ENCODE data around the gene ACR.

The ACR gene

DNA sequence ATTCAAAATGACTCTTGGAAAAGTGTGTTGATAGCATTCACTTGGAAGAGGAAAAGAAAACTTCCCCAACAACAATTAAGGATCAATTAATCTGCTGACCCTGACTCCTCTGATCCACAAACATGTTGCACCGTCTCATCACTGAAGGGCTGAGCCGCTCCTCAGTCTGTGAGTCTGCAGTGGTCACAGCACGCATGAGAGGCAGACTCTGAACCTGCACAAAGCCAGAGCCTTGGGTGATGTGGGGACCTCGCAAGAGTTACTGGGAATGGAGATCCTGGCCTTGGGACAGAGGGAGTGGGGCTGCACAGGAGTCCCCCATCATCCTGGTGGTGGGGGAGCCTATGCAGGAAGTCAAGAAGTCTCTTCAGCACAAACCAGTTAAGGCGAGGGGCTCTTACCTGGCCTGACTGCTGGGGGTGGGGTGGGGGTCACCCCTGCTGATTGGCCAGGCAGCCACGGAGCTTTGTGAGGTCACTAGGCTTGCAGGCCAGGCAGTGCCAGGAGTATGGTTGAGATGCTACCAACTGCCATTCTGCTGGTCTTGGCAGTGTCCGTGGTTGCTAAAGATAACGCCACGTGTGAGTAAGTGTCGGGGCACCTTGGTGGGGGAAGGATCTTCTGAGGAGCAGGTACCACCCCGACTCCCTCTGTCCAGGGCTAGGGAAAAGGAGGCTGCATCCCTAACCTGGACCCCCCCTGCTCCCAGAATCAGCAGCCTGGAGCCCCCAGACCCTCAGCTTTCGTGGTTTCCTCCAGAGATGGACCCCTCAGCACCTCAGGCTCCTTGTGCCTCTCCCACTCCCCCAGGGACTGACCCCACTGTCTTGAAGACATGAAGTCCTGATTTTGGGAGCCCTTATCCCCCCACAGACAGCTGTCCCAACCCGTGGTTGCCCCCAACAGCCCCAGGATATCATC is at the start of gene ACR:
TSS of gene ACR (plus strand) at position 477 of the 921 bp plus-strand sequence. CDS start at position 509, 32 bp downstream.
- no peak for DNase-seq

DNA sequence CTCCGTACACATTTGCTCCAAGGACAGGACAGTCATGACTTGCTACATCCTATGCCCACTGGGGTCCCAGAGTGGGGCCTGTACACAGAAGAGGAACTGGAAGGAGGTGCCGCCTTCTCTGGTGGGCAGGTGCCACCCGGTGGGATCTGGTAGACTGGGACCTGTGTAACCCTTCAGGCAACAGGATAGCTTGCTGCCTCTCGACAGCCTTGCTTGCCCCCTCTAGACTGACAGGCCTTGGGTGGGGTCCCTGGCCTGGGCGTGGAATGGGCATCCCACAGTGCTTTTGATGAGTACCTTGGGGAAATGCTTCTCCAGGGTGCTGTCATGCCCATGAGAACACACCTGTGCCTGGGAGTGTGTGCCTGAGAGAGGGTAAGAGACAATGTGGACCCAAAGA is 49.6 kb upstream of the ACR start:
- DNase-seq: no peak

DNA sequence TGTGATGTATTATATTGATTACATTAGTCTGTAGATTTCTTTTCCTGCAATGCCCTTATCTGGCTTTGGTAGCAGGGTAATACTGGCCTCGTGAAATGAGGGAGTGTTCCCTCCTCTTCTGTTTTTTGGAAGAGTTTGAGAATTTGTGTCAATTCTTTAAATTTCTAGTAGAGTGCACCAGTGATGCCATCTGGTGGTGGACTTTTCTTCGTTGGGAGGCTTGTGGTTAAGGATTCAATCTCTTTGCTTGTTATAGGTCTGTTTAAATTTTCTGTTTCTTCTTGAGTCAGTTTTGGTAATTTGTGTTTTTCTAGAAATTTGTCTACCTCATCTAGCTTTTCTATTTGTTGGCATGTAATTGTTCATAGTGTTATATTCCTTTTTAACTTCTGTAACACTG is 46.5 kb upstream of the ACR start:
- DNase-seq: peak; percentile 51

DNA sequence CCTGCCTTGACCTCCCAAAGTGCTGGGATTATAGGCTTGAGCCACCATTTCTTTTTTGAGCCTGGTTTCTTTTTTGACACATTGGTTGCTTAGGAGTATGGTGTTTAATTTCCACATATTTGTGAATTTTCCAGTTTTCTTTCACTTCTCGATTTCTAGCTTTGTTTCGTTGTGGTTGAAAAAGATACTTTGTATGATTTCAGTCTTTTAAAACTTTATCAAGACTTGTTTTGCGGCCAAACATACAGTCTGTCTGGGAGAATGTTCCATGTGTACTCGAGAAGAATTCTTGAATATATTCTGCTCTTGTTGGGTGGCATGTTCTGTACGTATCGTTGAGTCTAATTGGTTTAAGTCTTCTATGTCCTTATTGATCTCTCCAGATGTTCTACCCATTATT is 44.5 kb upstream of the ACR start:
- no peak for DNase-seq

DNA sequence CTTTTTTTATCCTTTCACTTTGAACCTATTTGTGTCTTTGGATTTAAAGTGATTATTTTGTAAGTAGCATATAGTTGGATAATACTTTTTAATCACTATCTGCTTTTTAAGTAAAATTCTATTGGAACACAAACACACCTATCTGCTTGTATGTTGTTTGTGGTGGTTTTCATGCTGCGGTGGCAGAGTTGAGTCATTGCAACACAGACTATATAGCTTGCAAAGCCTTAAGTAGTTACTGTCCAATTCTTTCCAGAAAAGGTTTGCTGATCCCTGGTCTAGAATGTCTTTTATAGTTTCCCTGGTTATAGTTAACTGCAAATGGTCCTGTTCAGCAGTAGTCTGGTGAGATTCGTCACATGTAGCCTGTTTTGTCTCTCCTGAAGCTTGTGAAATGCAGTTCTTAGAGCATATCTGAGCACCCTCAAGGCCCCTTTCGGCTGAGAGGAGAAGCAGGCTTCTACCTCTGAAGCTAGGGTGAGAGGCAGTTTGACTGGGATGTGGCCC is 43.9 kb upstream of the ACR start:
- no peak for DNase-seq

DNA sequence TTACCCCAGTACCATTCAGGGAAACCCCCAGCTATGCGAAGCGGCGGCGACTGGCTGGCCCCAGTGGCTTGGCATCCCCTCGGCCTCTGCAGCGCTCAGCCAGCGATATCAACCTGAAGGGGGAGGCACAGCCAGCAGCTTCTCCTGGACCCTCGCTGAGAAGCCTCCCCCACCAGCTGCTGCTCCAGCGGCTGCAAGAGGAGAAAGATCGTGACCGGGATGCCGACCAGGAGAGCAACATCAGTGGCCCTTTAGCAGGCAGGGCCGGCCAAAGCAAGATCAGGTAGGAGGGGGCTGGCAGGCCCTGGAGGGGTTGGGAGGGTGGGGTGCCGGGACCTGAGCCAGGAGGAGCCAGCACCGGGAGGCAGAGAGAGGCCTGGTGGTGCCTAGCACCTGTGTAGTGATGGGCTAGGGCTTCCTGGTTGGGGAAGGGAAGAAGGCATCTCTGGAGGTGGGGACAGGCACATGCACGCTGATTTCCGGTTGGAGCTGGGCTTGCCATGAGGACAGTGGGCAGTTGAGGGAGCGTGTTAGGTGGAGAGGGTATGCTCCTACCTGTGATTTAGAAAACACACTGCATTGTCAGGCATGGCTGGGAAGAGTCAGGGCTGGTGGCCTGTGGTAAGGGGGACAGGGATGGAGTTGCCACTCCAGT is 43.1 kb upstream of the ACR start:
- DNase-seq: no peak

DNA sequence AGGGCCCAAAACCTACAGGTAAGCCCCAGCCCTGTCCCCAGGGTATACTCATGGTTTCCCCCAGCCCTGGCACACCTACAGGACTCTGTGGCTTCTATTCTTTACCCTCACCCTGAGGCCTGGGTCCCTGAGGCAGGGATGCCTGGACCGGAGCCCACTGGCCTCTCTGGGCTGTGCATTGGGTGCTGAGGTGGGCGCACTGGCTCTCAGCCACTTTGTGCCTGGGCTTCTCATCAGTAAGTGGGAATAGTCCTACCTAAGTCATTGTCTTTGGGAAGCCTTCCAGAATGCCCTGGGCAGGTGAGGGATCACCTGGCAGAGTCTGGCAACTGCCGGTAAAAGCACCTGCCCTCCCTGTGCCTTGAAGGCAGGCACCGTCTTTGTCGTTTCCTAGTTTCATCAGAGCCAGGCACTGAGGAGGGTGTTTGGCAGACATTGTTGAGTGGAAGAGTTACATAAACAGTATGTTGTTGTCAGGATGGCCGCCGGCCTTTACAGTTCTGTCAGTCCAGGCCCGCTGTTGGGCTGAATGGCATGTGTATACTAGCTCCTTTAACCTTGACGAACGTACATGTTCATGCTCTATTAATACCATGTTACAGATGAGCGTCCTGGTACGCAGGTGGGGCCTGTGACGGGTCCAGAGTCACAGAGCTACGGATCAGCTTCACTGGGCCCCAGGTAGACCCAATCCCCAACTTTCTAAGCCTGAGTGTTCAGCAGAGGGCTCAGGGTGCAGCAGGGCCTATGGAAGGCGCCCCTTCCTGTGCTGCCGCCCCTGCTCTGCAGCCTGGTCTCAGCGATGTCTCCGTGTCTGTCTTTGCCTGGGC is 42.4 kb upstream of the ACR start:
- DNase-seq: no peak

DNA sequence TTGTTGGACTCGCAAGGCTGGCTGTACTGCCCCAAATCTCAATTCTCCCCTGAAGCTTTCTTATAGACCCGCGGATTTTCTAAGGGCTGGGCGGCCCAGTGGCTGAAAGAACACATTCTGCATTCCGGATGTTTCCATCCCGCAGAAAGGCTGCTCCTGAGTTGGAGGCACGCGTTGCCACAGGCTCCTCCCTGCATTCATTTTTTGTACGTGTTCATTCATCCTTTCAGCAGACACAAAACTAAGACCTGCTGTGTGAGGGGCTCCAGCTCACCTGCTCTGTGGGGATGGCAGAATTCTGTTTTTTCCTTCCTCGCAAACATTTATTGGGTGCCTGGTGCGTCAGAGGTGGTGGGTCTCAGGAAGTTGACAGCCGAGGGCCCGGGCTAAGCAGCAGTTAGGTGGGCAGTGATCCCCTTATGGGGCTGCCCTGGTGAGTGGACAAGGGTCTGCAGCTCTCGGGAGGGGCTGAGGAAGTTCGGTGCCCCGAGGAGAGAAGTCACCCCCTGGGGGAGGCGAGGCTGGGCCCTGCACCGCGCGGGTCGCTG is 41.7 kb upstream of the ACR start:
- no peak for DNase-seq

DNA sequence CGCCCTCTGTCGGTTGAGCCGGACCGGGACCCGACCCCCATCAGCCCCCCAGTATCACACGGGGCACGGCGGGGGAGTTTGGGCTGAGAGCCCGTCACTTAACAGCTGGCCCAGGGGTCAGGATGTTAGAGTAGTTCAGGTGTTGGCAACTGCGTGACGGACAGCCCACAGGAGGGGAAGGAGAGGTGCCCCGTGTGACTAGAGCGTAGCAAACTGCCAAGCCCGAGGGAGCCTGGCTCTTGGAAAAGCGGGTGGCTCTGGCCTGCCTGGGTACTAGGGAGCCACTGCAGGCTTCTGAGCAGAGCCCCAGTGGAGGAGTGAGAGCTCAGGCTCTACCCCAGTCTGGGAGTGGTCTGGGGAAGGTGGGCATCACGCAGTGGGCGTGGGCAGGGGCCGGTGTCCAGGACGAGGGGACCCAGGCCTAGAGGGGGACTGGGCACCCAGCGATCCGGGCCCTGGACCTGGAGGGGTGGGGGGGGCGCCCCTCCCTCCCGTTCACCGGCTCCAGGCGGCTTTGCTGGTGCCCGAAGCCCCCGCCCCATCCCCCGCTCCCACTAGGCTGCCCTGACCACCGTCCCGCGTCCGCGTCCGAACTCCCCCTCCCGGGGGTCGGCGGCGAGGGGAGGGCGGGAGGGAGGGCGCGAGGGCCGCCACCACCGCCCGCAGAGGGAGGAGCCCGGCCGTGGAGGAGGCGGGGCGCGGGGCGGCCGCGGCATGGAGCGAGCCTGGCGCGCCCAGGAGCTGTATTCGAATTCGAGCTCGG is 41.0 kb upstream of the ACR start:
- DNase-seq: no peak

DNA sequence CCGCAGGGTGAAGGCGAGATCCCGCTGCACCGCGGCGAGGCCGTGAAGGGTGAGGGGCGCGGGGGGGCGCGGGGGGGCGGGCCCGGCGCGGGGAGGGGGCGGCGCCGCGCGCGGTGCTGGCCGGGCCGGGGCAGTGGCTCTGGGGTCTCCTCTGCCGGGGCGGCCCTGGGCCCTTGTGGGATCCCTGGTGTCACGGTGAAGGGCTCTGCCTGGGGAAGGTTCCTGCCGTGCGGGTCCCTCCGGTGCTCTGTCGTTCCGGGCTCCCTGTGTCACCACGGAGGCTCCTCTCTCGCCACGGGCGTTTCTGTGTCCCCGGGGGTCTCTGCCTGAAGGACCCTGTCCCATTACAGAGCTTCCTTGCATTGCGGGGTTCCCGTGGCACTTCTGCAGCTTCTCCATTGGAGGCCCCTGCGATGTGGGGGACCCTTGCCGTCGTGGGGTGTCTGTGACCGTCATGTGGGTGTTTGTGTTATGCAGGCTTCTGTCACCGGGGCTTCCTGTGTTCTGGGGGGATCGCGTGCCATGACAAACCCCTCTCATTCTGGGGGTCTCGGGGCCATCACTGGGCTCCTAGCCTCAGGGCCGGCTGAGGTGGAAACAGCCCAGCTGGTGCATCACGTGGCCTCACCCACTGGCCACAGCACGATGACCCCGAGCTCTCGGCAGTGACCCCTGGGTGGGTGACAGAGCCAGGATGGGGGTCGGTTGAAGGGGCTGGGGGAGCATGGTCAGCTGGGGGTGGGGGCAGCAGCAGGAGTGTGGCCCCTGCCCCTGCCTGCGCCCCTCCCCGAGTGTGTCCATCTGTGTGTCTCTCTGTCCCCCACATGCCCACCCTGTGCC is 40.1 kb upstream of the ACR start:
- no peak for DNase-seq

DNA sequence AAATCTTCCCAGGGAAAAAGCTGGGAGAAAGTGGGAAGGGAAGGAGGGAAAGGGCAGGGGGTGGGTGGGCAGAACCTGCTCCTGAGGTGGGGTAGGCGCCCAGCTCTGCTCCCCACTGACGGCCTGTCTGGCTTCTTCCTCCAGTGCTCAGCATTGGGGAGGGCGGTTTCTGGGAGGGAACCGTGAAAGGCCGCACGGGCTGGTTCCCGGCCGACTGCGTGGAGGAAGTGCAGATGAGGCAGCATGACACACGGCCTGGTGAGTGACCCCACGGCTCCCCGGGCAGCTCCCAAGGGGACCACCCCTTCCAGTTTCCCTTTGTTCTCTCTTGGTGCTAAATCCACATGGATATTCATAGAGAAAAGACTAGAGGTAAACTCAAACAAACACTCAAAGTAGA is 39.5 kb upstream of the ACR start:
- no peak for DNase-seq

DNA sequence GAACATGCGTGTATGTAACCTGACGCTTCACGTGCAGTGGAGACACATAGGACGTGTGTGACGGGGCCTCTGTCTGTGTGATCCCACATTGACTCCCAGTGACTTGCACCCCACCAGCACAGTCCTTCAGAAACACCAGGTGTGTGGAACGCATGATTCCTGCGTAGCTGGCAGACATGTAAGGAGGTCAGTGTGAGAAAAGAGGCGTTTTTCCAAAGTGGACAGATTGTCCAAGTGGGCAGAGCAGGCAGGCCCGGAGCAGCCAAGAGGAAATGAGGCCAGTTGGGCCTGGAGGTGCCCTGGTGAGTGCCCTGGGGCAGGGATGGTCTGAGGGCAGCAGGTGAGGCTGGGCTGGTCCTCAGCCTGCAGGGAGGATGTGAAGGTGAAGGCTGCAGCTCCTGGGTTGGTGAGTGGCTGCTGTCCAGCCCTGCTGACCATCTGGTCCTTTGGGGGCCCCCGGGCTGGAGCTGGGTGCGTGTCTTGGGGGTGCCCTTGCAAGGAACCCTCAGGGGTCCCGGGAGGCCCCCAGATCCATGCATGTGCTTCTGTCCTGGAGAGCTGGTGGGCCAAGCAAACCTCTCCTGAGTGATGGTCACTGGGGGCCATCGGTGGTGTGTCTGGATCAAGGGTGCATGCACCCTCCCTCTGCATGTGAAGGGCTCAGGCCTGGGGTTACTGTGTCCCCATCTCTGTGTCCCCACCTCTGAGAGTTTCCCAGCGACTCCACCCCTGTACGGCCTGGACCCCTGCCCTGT is 38.8 kb upstream of the ACR start:
- no peak for DNase-seq

DNA sequence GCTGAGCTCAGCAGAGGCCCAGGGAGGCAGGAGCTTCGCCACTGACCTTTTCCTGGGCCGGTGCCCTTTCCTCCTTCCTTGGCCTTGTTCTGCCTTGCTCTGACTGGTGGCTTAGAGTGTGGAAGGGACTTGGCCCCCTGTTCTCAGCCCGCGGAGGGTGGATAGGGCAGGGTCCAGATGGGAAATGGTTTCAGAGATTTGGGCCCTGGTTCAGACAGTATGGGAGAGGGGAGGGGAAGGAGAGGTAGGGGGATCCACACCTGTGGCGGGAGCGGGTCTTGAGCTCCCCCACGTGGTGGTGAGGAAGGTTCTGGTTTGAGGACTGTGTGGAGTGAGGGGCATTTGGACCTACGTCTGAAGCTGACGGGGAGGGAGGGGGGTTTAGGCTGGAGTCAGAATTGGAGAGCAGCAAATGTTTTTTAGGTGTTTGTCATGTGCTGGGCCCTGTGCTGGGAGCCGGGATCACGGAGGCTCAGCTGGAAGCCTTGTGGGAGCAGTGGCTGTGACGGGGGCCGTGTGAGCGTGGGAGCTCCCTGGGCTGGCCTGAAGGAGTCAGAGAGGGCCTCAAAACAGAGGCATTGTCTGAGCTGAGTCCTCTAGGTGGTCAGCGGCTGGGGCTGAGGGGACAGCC is 38.1 kb upstream of the ACR start:
- DNase-seq: no peak

DNA sequence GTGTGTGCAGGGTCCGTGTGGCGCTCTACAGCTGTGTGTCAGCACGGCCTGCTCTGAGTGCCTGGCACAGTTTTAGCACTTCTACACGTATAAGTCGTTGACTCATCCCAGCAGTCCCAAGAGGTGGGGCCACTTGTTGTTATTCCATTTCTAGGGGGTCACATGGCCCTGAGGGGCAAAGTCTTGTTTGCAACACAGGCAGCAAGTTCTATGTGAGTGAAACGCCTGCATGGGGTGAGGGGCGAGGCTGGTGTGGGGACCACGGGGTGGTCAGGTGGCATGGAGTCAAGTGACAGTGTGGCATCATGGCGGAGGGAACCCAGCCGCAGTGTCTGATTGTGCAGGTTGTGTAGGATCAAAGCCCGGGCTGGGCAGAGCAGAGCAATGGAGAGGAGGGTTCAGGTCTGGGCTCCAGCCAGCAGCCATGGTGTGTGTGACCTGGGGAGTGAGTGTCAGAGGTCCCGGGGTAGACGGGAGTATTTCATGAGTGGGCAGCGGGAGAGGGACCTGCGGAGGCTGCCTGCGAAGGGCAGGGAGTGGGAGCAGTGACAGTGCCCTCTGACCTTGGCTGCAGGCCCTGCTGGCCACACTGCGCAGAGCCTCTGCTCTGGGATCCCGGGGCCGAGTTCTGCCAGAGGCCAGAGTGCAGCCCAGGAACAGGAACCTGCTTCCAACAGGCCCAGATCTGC is 37.5 kb upstream of the ACR start:
- no peak for DNase-seq

DNA sequence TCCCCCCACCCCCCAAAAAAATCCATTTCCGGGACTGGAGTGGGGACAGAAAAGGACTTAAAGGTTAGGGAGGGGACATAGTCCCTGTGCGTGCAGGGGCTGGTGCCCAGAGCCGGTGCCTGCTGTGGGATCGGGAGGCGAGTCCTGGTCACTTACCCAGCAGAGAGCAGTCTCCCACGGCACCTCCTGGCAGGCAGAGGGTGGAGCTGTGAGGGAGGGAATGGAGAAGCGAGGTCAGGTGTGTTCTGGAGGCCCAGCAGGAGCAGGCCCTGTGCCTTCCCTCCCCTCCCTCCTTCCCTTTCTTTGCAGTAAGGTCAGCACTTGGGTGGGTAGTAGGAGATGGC is 37.0 kb upstream of the ACR start:
- DNase-seq: no peak

DNA sequence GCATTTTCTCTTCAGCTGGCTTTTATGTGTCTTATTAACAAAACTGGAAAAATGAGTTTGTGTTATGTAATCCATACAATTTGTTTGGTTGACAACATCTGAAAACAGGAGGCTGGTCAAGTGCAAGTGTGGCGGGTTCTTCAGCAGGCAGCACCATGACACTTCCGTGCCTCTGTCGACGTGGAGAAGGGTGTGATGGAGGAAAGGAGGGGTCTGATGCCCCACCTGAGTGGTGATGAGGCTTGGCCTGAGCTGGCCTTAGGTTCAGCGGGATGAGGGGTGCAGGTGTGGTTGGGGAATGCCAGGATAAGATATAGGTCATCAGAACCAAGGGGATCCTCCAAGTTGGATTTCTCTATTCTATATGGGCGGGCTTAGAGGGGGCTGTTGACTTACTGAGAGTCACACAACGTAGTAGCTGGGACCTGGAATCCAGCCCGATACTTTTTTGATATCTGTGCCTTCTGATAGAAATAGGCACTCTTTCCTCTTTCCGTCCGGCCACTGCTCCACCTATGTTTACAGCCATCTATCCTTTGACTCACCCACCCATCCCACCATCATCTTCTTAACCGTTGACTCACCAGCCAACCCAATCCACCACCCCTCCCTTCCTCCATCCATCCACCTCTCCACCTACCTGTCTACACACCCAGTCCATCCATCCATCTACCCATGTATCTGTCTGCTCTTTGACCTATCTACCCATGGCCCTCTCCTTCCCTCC is 36.4 kb upstream of the ACR start:
- no peak for DNase-seq

DNA sequence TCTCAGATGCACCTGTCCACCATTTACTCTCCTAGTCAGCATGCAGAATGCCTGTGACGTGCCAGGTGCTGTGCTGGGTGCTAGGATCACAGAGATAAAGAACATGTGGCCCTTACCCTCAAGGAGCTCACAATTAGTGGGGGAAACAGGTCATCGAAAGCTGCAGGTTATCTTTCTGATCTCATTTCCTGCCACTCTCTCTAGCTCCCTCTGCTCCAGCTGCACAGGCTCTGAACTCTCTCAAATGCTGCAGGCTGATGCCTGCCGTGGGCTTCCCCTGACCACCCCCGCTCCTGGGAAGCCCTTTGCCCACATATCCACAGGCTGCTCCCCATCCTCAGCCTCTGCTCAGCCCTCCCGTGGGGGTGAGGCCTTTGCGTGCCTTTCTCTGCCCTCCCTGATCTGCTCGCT is 35.7 kb upstream of the ACR start:
- DNase-seq: no peak

DNA sequence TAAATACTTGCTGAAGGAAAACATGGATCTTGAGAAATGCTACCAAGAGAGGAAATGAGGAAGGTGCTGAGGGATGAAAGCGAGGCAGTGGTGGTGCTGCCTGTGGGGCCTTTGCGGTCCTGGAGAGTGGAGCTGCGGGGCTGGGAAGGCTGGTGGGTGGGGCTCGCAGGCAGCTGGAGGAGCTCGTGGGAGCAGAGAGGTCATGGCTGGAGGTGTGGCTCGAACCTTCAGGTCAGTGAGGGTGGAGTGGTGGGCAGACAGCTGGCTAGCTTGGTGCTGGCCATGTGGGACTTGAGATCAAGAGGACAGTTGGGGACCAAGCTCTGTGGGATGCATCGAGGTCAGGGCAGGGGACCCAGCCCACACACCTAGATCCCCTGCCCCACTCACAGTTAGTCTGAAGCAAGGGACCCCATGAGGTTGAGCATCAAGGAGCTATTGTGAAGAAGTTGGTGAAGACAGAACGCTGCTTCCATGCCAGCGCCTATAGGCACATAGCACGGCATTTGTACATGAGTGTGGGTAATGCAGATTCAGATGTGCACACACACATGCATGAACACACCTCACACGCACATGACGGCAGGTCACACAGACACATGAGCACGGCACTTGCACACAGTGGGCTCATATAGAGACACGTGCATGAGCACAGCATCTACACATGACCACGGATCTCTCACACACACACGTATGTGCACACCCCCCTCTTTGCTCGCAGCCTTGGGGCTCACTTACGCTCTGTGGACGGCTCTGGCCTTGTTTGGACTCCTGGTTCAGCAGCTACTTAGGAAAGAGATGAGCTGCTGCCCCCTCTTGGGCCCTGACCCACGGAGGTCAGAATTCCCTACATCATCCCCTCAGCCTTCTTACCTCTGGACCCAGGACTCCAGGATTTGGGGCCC is 34.9 kb upstream of the ACR start:
- no peak for DNase-seq

All from CD4-positive, alpha-beta T cell treated with Interleukin-21 for 1 hour (primary cell).